IPS-NIHi7 (cell line): ENCODE data around the gene VAMP7.
"Not testable (repeated sequence)": the region's sequence is repeated elsewhere in the genome, so short reads cannot be mapped to it uniquely, and the experiment has no call there.

Experiments used
- DNase-seq: peaks from one replicate; pipeline ENCODE4 v3.0.0; 2012; ENCODE audit warnings: mixed read lengths; ENCODE audit errors: extremely low spot score

The VAMP7 gene

DNA sequence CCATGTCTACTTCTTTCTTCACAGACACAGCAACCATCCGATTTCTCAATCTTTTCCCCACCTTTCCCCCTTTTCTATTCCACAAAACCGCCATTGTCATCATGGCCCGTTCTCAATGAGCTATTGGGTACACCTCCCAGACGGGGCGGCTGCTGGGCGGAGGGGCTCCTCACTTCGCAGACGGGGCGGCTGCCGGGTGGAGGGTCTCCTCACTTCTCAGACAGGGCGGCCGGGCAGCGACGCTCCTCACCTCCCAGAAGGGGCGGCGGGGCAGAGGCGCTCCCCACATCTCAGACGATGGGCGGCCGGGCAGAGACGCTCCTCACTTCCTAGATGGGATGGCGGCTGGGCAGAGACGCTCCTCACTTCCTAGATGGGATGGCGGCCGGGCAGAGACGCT, 26.5 kb downstream of the VAMP7 start:
- DNase-seq = not testable (repeated sequence)

- DNase-seq = no peak
Observed at GRCh38 chrX:155923200-155923599, 42.1 kb downstream of the VAMP7 start.

DNA sequence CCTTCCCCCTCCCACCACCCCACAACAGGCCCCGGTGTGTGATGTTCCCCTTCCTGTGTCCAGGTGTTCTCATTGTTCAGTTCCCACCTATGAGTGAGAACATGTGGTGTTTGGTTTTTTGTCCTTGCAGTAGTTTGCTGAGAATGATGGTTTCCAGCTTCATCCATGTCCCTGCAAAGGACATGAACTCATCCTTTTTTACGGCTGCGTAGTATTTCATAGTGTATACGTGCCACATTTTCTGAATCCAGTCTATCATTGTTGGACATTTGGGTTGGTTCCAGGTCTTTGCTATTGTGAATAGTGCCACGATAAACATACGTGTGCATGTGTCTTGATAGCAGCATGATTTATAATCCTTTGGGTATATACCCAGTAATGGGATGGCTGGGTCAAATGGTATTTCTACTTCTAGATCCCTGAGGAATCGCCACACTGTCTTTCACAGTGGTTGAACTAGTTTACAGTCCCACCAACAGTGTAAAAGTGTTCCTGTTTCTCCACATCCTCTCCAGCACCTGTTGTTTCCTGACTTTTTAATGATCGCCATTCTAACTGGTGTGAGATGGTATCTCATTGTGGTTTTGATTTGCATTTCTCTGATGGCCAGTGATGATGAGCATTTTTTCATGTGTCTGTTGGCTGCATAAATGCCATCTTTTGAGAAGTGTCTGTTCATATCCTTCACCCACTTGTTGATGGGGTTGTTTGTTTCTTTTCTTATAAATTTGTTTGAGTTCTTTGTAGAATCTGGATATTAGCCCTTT, 49.9 kb downstream of the VAMP7 start:
- DNase-seq = not testable (repeated sequence)

GRCh38 chrX:155938132-155938531, 57.0 kb downstream of the VAMP7 start:
- DNase-seq = no peak

DNA sequence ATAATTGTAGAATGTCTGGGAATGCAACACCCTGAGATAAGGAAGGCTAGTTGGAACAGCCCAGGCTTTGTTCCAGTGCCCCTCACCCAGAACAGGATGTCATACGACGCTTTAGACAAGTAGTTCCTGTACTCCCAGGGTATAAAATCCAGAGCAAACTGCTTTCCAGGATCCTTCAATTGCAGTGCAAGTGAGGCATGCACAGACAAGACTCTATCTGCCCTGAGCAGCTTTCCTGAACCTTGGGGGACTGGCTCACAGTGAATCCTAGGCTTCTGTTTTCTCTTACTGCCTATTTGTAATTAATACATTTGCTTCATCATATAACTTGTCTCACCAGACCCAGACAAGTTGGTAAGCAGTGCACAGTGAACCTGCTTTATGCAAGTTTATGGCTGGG, 68.0 kb downstream of the VAMP7 start:
- DNase-seq = no peak

DNA sequence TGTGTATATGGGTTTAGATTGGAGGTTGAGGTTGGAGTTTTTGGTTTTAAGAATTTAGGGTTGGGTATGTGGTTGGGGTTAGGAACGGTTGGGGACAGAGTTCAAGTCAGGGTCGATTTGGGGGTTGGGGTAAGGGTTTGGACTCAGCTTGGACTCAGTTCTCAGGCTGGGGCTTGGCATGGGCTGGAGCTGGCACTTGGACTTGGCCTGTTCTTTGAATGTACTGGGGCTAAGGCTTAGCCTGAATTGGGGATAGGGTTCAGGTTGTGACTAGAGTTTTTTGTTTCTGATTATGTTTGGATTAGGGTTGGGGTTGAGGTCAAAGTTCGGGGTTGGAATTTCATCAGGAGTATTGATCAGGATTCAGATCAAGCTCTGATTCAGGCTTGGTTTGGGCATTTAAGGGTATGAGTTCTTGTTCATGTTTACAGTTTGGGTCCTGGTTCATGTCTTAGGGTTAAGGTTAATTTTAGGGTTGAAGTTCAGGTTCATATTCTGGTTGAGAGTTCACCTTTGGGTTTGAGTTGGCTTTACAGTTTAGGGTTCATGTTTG, 70.2 kb downstream of the VAMP7 start:
- DNase-seq = no peak

- no peak for DNase-seq
Observed at GRCh38 chrX:155953055-155953454, 71.9 kb downstream of the VAMP7 start.

GRCh38 chrX:155954793-155955192, 73.6 kb downstream of the VAMP7 start:
- DNase-seq = no peak

- DNase-seq = no peak
Observed at GRCh38 chrX:155956099-155956498, 75.0 kb downstream of the VAMP7 start.

- DNase-seq = no peak
Observed at GRCh38 chrX:155956649-155957048, 75.5 kb downstream of the VAMP7 start.

DNA sequence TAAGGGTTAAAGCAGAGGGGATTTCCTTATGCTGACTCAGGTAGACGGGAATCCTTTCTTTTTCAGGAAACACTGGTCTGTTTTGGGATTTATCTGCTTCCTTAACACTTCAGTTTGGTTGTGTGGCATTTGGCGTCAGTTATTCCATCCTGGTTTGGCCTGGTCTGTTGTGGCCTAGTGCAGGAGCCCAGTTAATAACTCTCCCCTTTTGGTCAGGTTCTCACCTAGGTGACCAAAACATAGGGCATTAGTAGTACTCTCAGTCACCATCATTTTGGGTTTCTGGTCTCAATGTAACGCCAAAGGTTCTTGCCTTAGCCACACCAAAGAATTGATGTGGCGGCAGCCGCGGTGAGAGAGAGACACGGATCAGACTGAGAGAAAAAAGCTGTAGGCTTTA, 76.7 kb downstream of the VAMP7 start:
- no peak for DNase-seq

DNA sequence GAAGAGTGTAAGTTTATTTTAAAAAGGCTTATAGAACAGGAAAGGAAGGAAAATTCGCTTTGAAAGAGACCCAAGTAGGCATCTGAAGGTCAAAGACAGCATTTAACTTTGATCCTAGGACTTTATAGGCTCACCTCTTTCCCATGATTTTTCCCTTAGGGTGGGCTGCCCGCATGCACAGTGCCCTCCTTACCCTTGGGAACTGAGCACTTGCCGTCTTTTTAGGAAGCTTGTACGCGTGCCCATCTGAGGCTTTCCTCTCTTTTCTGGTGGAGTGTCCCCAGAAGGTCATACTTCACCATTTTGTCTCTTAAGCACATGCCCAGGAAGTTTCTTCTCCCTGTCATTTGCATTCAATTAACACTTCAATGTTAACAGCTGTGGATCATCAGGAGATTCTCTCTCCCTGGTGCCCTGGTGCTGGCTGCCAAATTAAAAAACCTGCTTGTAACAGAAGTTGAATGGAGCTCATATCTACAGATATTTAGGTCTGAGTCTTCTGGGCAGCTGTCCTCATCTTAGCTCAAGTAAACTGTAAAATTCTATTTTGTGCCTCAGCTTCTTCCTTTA, 78.0 kb downstream of the VAMP7 start:
- DNase-seq = no peak

GRCh38 chrX:155962906-155963305, 81.8 kb downstream of the VAMP7 start:
- DNase-seq = no peak

DNA sequence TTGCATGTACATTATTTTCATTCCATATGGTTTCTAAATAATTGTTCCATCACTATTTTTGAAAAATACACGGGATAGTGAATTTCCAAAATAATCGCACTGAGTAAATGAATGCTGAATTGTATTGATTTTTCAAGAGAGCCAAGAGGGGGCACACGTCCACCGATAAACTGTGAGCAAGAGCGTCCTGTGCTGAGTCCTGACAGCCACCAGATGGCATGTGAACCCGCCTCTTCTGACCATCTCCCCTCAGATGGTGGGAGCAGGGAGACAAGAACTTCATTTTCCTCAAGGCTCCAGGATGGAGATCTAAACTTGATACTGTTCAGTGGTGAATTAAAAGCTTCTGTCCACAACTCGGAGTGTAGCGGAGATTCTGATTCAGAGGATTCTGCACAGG, 85.7 kb downstream of the VAMP7 start:
- DNase-seq = peak; percentile 53

- no peak for DNase-seq
Observed at GRCh38 chrX:155967653-155968325, 86.6 kb downstream of the VAMP7 start.

- no peak for DNase-seq
Observed at GRCh38 chrX:155968326-155968661, 87.1 kb downstream of the VAMP7 start.

DNA sequence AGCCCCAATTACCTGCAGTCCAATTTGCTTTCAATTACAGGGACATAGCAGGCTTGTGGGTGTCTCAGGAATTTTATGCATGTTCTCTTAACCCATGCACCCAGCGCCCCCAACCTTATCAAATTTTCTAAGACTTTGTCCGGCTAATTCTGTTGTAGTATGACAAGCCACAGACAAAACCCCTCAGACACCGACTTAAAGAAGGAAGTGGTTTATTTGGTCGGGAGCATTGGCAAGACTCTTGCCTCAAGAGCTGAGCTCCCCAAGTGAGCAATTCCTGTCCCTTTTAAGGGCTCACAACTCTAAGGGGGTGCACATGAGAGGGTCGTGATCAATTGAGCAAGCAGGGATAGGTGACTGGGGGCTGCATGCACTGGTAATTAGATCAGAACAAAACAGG, 87.6 kb downstream of the VAMP7 start:
- no peak for DNase-seq

- not testable (repeated sequence) for DNase-seq
Observed at GRCh38 chrX:155971658-155972057, 90.5 kb downstream of the VAMP7 start.

- not testable (repeated sequence) for DNase-seq
Observed at GRCh38 chrX:155972241-155972640, 91.1 kb downstream of the VAMP7 start.

DNA sequence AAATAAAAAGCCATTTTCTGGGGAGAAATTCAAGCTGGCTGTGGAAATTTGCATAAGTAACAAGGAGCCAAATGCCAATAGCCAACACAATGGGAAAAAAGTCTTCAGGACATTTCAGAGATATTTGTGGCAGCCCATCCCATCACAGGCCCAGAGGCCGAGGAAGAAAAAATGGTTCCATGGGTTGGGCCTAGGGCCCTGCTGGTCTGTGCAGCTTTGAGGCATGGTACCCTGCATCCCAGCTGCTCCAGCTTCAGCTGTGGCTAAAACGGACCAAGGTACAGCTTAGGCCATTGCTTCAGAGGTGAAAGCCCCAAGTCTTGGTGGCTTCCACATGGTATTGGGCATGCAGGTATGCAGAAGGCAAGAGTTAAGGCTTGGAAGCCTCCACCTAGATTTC, 102.2 kb downstream of the VAMP7 start:
- DNase-seq = no peak

DNA sequence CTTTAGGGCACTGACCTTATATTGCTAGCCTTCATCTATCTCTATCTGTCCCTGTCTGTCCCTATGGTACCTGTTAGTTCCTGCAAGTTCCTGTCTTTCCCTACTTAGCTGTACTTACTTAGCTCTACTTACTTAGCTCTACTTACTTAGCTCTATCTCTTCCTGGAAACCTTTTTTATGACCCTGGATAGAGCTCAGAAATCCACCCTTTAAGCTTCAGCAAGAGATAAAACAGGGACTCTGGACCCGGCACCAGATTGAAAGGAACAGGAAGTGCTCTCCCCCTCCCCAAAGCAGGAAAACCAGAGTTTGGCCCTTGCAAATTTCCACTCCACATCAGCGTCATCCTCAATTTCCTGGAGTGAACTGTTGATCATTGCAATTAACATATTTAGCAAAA, 104.1 kb downstream of the VAMP7 start:
- no peak for DNase-seq

DNA sequence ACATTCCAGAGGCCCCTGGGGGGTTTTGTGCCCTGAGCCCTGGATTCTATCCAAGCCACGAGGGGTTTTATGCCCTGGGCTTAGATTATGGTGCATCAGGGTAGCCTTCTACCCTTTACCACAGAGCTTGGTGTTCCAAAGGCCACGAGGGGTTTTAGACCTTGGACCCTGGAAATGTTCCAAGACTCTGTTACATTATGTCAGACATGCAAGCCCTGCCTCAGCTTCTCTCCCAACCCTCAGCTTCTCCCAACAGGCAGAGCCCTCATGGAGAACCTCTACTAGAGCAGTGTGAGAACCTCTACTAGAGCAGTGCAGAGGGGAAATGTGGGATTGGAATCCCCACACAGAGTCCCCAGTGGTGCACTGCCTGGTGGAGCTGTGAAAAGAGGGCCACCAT, 105.8 kb downstream of the VAMP7 start:
- DNase-seq = not testable (repeated sequence)

GRCh38 chrX:155988859-155989258, 107.7 kb downstream of the VAMP7 start:
- DNase-seq = no peak
